ENCODE results near the gene SEZ6L. TPM values are rescaled to one million over a fixed set of nuclear protein-coding genes. Genes with fewer than 3 reads are reported as not detected.

Gene SEZ6L
- polyA plus RNA-seq, 1 donor from 2014 or later = 31.9 TPM

- no peak overlapping the region for H3K4me2 ChIP-seq (ENCODE audit: low read length)
- no peak overlapping the region for H3K4me3 ChIP-seq (ENCODE audit: low read length)
- H3K79me2 ChIP-seq (replicated peaks; ENCODE audit: insufficient read depth, low read length) = no peaks in the 10 kb centered on the region
- no peaks in the 10 kb centered on the region for H3K9me3 ChIP-seq (ENCODE audit: low read length)
- H3K36me3 ChIP-seq (ENCODE audit: insufficient read depth, low read length) = no peaks in the 10 kb centered on the region
- no peaks in the 10 kb centered on the region for H3K9me2 ChIP-seq (ENCODE audit: insufficient read depth, low read length)
- H2AFZ ChIP-seq (ENCODE audit: low read depth, low read length) = no peak overlapping the region
- no peak overlapping the region for H3K9ac ChIP-seq (ENCODE audit: low read length)
- TF ChIP-seq TAF1 (IDR thresholded peaks at IDR 0.05; ENCODE audit: low read depth) = no peak
- no peak for TF ChIP-seq SMC3 (conservative IDR thresholded peaks at IDR 0.05; ENCODE audit: poor library complexity)
- no peak for TF ChIP-seq EP300 (conservative IDR thresholded peaks at IDR 0.05; ENCODE audit: poor library complexity, severe bottlenecking)
- no peak for TF ChIP-seq POLR2AphosphoS5 (IDR thresholded peaks at IDR 0.05)
- TF ChIP-seq EZH2 (IDR thresholded peaks at IDR 0.05; ENCODE audit: borderline replicate concordance, insufficient read depth, low read length, poor library complexity, severe bottlenecking) = no peak
- no peak for TF ChIP-seq REST (IDR thresholded peaks at IDR 0.05; ENCODE audit: borderline replicate concordance)
- TF ChIP-seq RAD21 (conservative IDR thresholded peaks at IDR 0.05) = no peak
- TF ChIP-seq MXI1 (conservative IDR thresholded peaks at IDR 0.05; ENCODE audit: poor library complexity, severe bottlenecking) = no peak
- TF ChIP-seq CTCF (IDR thresholded peaks at IDR 0.05; ENCODE audit: poor library complexity, severe bottlenecking) = no peak
- H4K20me1 ChIP-seq (ENCODE audit: insufficient read depth) = no peaks in the 10 kb centered on the region
- no peaks in the 10 kb centered on the region for H3F3A ChIP-seq (ENCODE audit: insufficient read depth, low read length, poor library complexity, severe bottlenecking)
- no peaks in the 10 kb centered on the region for H3K27me3 ChIP-seq (ENCODE audit: insufficient read depth, low read depth, low read length)
- no peak overlapping the region for H3K27ac ChIP-seq (ENCODE audit: low read length)
Measured at GRCh38 chr22:26127556-26127955, 41.7 kb upstream of the SEZ6L start.

- no peaks in the 10 kb centered on the region for H3K9me3 ChIP-seq (ENCODE audit: low read length)
- no peaks in the 10 kb centered on the region for H3K9me2 ChIP-seq (ENCODE audit: insufficient read depth, low read length)
- H3K4me3 ChIP-seq (ENCODE audit: low read length) = peak overlapping the region; percentile 7
- no peak overlapping the region for H2AFZ ChIP-seq (ENCODE audit: low read depth, low read length)
- H3K36me3 ChIP-seq (ENCODE audit: insufficient read depth, low read length) = no peaks in the 10 kb centered on the region
- no peaks in the 10 kb centered on the region for H4K20me1 ChIP-seq (ENCODE audit: insufficient read depth)
- H3K27ac ChIP-seq (ENCODE audit: low read length) = peak overlapping the region; percentile 14
- H3K9ac ChIP-seq (ENCODE audit: low read length) = no peak overlapping the region
- H3F3A ChIP-seq (ENCODE audit: insufficient read depth, low read length, poor library complexity, severe bottlenecking) = no peaks in the 10 kb centered on the region
- H3K27me3 ChIP-seq (ENCODE audit: insufficient read depth, low read depth, low read length) = no peaks in the 10 kb centered on the region
- H3K4me2 ChIP-seq (ENCODE audit: low read length) = no peak overlapping the region
- H3K79me2 ChIP-seq (replicated peaks; ENCODE audit: insufficient read depth, low read length) = no peaks in the 10 kb centered on the region
- TF ChIP-seq EP300 (conservative IDR thresholded peaks at IDR 0.05; ENCODE audit: poor library complexity, severe bottlenecking) = peak; percentile 18
- no peak for TF ChIP-seq REST (IDR thresholded peaks at IDR 0.05; ENCODE audit: borderline replicate concordance)
- TF ChIP-seq POLR2AphosphoS5 (IDR thresholded peaks at IDR 0.05) = peak; percentile 66
Measured at GRCh38 chr22:26131589-26132154, 37.6 kb upstream of the SEZ6L start.

All from neural cell (in vitro differentiated cells).